ENCODE measurements around the gene MOB3B. TPM values are rescaled to one million over a fixed set of nuclear protein-coding genes. Genes with fewer than 3 reads are reported as not detected.

The MOB3B gene
- polyA plus RNA-seq, 2 of the 4 experiments (the other 2 are of a cell fraction), result 6.0 to 6.4 TPM

DNA sequence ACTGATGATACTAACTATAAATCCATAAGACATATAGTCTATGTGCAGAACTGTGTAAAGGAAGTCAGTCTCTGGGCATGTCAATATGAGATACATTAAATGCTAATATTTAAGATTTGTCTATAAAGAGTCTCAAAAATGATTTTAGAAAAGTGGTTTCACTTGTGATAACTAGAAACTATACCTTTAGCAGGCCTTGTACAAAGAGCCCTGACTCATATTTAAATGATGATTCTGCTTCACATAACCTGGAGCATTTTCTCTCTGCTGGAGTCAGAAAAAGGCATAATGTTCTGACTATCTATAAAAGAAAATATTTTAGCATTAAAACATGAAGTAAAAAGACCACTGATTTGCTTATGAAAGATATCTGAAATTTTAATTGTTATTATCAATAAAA is 28.7 kb upstream of the MOB3B start:
- no peak overlapping the region for H3K27ac ChIP-seq
- FAIRE-seq (no peak), DNase-seq (ENCODE audit: low read depth in 1 of 2, low spot score in 1 of 2) (no peak), ATAC-seq (no peak)
- no peak overlapping the region for H3K4me3 ChIP-seq
- H3K9me3 ChIP-seq, result no peaks in the 10 kb centered on the region
- H3K4me1 ChIP-seq, result no peaks in the 10 kb centered on the region
- no peak for TF ChIP-seq MAFK (IDR thresholded peaks at IDR 0.05; ENCODE audit: partially characterized antibody)
- no peak for TF ChIP-seq EP300 (IDR thresholded peaks at IDR 0.05)
- TF ChIP-seq RARB (CRISPR knock-in tag; IDR thresholded peaks at IDR 0.05), result no peak
- TF ChIP-seq POLR2A (IDR thresholded peaks at IDR 0.05; ENCODE audit: low read length), result no peak
- no peak for TF ChIP-seq ZFP36 (IDR thresholded peaks at IDR 0.05; ENCODE audit: borderline replicate concordance, partially characterized antibody)
- TF ChIP-seq BHLHE40 (IDR thresholded peaks at IDR 0.05; ENCODE audit: low read depth, low read length), result no peak
- TF ChIP-seq ESRRA (IDR thresholded peaks at IDR 0.05; ENCODE audit: borderline replicate concordance, low read length), result no peak
- TF ChIP-seq EHF (CRISPR knock-in tag; IDR thresholded peaks at IDR 0.05), result no peak
- TF ChIP-seq E2F6 (IDR thresholded peaks at IDR 0.05; ENCODE audit: borderline replicate concordance, low read depth), result no peak
- no peak for TF ChIP-seq FOSB (CRISPR knock-in tag; IDR thresholded peaks at IDR 0.05)
- no peak for TF ChIP-seq RAD21 (conservative IDR thresholded peaks at IDR 0.05 in 1 of 2, IDR thresholded peaks at IDR 0.05 in 1 of 2)
- TF ChIP-seq BCL3 (IDR thresholded peaks at IDR 0.05), result no peak
- no peak for TF ChIP-seq ELK1 (IDR thresholded peaks at IDR 0.05; ENCODE audit: low read depth, low read length)
- TF ChIP-seq HOXB13 (CRISPR knock-in tag; IDR thresholded peaks at IDR 0.05; ENCODE audit: low read depth), result no peak
- TF ChIP-seq, protein P1, sequence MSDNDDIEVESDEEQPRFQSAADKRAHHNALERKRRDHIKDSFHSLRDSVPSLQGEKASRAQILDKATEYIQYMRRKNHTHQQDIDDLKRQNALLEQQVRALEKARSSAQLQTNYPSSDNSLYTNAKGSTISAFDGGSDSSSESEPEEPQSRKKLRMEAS (IDR thresholded peaks at IDR 0.05), result no peak
- TF ChIP-seq ZC3H11A (IDR thresholded peaks at IDR 0.05), result no peak
- no peak for TF ChIP-seq PHF8 (IDR thresholded peaks at IDR 0.05; ENCODE audit: borderline replicate concordance, low read depth)
- TF ChIP-seq CHD2 (IDR thresholded peaks at IDR 0.05; ENCODE audit: low read length, partially characterized antibody), result no peak
- TF ChIP-seq HMGXB4 (CRISPR knock-in tag; IDR thresholded peaks at IDR 0.05; ENCODE audit: borderline replicate concordance), result no peak
- no peak for TF ChIP-seq SMC3 (IDR thresholded peaks at IDR 0.05)
- H3K4me2 ChIP-seq, result no peak overlapping the region
- CTCF ChIA-PET, result interaction anchor here (1.3 kb wide), 1 partner anchor 28 kb away, joined by 3 read pairs; the partner anchor contains the start of gene MOB3B
- POLR2A ChIA-PET, result no interaction called here

DNA sequence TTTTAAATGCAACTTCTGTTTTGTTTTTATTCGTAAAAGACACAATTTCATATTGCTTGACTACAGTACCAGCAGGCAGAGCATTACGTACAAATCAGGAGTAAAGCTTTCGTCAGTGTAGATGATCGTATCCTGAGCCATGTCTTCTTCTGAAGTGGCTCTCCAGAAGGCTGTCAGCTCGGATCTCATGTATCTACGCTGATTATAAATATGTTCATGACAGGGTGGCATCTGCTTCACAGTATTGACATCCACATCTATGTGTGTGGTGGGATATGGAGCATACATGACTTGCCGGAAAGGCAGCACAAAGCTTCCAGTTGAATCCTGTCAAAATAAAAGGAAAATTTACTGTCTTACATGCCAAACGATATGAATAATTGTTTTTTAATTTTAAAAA is 26.9 kb upstream of the MOB3B start:
- FAIRE-seq (no peak), DNase-seq (ENCODE audit: low read depth in 1 of 2, low spot score in 1 of 2) (no peak), ATAC-seq (no peak)
- H3K4me1 ChIP-seq, result no peaks in the 10 kb centered on the region
- TF ChIP-seq CBX2 (IDR thresholded peaks at IDR 0.05; ENCODE audit: borderline replicate concordance, low read depth), result no peak
- no peak for TF ChIP-seq SREBF2 (IDR thresholded peaks at IDR 0.05)
- no peak for TF ChIP-seq EHMT2 (IDR thresholded peaks at IDR 0.05; ENCODE audit: low read depth)
- TF ChIP-seq ZC3H11A (IDR thresholded peaks at IDR 0.05), result no peak
- TF ChIP-seq, protein P2, sequence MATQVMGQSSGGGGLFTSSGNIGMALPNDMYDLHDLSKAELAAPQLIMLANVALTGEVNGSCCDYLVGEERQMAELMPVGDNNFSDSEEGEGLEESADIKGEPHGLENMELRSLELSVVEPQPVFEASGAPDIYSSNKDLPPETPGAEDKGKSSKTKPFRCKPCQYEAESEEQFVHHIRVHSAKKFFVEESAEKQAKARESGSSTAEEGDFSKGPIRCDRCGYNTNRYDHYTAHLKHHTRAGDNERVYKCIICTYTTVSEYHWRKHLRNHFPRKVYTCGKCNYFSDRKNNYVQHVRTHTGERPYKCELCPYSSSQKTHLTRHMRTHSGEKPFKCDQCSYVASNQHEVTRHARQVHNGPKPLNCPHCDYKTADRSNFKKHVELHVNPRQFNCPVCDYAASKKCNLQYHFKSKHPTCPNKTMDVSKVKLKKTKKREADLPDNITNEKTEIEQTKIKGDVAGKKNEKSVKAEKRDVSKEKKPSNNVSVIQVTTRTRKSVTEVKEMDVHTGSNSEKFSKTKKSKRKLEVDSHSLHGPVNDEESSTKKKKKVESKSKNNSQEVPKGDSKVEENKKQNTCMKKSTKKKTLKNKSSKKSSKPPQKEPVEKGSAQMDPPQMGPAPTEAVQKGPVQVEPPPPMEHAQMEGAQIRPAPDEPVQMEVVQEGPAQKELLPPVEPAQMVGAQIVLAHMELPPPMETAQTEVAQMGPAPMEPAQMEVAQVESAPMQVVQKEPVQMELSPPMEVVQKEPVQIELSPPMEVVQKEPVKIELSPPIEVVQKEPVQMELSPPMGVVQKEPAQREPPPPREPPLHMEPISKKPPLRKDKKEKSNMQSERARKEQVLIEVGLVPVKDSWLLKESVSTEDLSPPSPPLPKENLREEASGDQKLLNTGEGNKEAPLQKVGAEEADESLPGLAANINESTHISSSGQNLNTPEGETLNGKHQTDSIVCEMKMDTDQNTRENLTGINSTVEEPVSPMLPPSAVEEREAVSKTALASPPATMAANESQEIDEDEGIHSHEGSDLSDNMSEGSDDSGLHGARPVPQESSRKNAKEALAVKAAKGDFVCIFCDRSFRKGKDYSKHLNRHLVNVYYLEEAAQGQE (IDR thresholded peaks at IDR 0.05), result no peak
- no peak overlapping the region for H3K4me2 ChIP-seq
- ChIA-PET CTCF (interaction anchor here (0.8 to 1.9 kb wide), 2 partner anchors 9 to 223 kb away, joined by 3 to 4 read pairs; no protein-coding TSS in a partner anchor), POLR2A (no interaction called here)
- H3K9me3 ChIP-seq, result no peaks in the 10 kb centered on the region
- WGBS (ENCODE audit: missing lambda C conversion rate), result 84% methylated on average over 8 of the region's 8 CpGs
- H3K4me3 ChIP-seq, result no peak overlapping the region
- no peak overlapping the region for H3K27ac ChIP-seq
